ENCODE data around the gene GFRA1.

DNA sequence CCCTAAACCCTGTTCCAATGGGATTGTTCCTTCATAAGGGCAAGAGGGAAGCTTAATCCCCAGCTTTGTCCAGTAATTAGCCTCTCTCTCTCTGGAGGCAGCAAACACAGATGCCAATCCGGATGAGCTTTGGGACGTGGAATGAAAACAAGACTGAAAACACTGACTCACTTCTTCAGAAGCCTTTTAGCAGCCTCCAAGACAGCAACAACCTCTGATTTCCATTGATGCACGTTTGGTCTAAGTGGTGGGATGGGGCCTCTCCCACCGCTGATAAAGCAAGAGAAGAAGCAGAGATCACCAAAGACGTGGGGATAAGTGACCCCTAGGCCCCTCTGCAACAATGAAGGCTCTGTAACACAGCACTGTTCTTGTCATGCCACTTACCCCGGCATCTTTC lies 5.8 kb upstream of the GFRA1 start:
- no peak for TF ChIP-seq CTCF (IDR thresholded peaks at IDR 0.05)
- no peak for TF ChIP-seq POLR2A (IDR thresholded peaks at IDR 0.05)
